UCSD-AML1 (cell line): ENCODE data around the gene ZNF76.
"Not testable (repeated sequence)": the region's sequence is repeated elsewhere in the genome, so short reads cannot be mapped to it uniquely, and the experiment has no call there.

Experiments
- DNase-seq: peaks from one replicate; lab custom pipeline; 2025; ENCODE audit not compliant: unreplicated experiment; lab: John Stamatoyannopoulos, UW

The ZNF76 gene

GRCh38 chr6:35298625-35299140 lies 39.1 kb downstream of the ZNF76 start:
- DNase-seq: peak; percentile 40

- DNase-seq: peak; percentile 80
Observed at GRCh38 chr6:35299674-35300073, 40.1 kb downstream of the ZNF76 start.

GRCh38 chr6:35300848-35301247 lies 41.3 kb downstream of the ZNF76 start:
- DNase-seq: peak; percentile 40

GRCh38 chr6:35302604-35303241 lies 43.2 kb downstream of the ZNF76 start:
- DNase-seq: peak; percentile 83

GRCh38 chr6:35304299-35304698 lies 44.8 kb downstream of the ZNF76 start:
- DNase-seq: no peak

GRCh38 chr6:35305117-35305516 lies 45.6 kb downstream of the ZNF76 start:
- DNase-seq: no peak

- DNase-seq: not testable (repeated sequence)
Observed at GRCh38 chr6:35307138-35307537, 47.6 kb downstream of the ZNF76 start.

- DNase-seq: not testable (repeated sequence)
Observed at GRCh38 chr6:35308543-35308942, 49.0 kb downstream of the ZNF76 start.

- DNase-seq: no peak
Observed at GRCh38 chr6:35309611-35310264, 50.2 kb downstream of the ZNF76 start.

GRCh38 chr6:35310265-35310831 lies 50.8 kb downstream of the ZNF76 start:
- no peak for DNase-seq

GRCh38 chr6:35311390-35312075 lies 52.0 kb downstream of the ZNF76 start:
- peak; percentile 72 for DNase-seq

GRCh38 chr6:35312076-35312800 lies 52.7 kb downstream of the ZNF76 start:
- DNase-seq: no peak

GRCh38 chr6:35312807-35313206 lies 53.3 kb downstream of the ZNF76 start:
- DNase-seq: no peak

GRCh38 chr6:35317483-35318195 lies 58.1 kb downstream of the ZNF76 start:
- no peak for DNase-seq

GRCh38 chr6:35318196-35319171 lies 58.9 kb downstream of the ZNF76 start:
- no peak for DNase-seq

- no peak for DNase-seq
Observed at GRCh38 chr6:35319346-35320030, 60.0 kb downstream of the ZNF76 start.

GRCh38 chr6:35320031-35320410 lies 60.5 kb downstream of the ZNF76 start:
- DNase-seq: no peak

GRCh38 chr6:35321091-35321490 lies 61.6 kb downstream of the ZNF76 start:
- no peak for DNase-seq
